Spleen (tissue), 7 donors: ENCODE measurements around the gene FLVCR2.

Experiments used
- POLR2A ChIP-seq, 3 donors: fragments of 450-650 bp; IDR thresholded peaks; one replicate each; pipeline ENCODE4 v1.5.1; 2017; ENCODE audit warnings: antibody characterized with exemption in 3 of 3, mild to moderate bottlenecking in 1 of 3
- TF ChIP-seq, protein P1 (sequence below), 11 experiments: fragments of 200-600 bp in 7 of 11; fragments of 450-650 bp in 4 of 11; sonication (generic) in 4 of 11; IDR thresholded peaks in 8 of 11; conservative IDR thresholded peaks in 3 of 11; 1 replicate in 7 of 11; 2 replicates in 4 of 11; pipeline versions ENCODE4 v1.4.0 to v1.8.0; 2016 to 2021; ENCODE audit warnings: antibody characterized with exemption in 11 of 11, inconsistent platforms in 4 of 11, mild to moderate bottlenecking in 1 of 11
- donor health status: DM: no; HTN: no; CAD: no; lungs with moderate emphysema.
- donor health status: DM: no; HTN: no; CAD: no.
- donor health status: DM: no; HTN: no; CAD: no.

DNA sequence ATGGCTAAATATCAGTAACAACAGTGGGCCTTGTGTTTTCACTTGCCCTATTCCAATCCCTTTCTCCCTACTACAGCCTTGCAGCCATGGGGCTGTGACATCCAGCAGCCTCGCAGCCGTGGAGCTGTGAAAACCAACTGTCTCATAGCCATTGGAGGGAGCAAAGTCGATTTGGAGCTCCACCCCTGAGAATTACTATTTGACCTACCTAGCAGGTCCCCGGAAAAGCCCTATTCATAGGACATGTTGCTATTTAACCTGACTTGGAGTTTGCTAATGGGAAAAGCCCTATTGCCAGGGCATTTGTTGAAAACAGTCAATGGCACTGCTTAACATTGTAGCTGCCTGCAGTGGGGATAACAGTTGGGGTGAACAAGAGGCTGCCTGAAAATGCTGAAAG, 49.0 kb downstream of the FLVCR2 start:
- no peak for TF ChIP-seq POLR2A (IDR thresholded peaks at IDR 0.05)
- TF ChIP-seq, protein P1, sequence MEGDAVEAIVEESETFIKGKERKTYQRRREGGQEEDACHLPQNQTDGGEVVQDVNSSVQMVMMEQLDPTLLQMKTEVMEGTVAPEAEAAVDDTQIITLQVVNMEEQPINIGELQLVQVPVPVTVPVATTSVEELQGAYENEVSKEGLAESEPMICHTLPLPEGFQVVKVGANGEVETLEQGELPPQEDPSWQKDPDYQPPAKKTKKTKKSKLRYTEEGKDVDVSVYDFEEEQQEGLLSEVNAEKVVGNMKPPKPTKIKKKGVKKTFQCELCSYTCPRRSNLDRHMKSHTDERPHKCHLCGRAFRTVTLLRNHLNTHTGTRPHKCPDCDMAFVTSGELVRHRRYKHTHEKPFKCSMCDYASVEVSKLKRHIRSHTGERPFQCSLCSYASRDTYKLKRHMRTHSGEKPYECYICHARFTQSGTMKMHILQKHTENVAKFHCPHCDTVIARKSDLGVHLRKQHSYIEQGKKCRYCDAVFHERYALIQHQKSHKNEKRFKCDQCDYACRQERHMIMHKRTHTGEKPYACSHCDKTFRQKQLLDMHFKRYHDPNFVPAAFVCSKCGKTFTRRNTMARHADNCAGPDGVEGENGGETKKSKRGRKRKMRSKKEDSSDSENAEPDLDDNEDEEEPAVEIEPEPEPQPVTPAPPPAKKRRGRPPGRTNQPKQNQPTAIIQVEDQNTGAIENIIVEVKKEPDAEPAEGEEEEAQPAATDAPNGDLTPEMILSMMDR (IDR thresholded peaks at IDR 0.05 in 8 of 11, conservative IDR thresholded peaks at IDR 0.05 in 3 of 11): no peak
